Measurements from ENCODE around the gene GPR176. TPM values are rescaled to one million over a fixed set of nuclear protein-coding genes. Genes with fewer than 3 reads are reported as not detected.

GPR176 gene
- total RNA-seq, 2 experiments from 2014 or later = 0.09 to 0.14 TPM

- no peaks in the 10 kb centered on the region for H3K36me3 Mint-ChIP-seq
- POLR2A ChIA-PET = interaction anchor here (0.7 kb wide), 1 partner anchor 111 kb away, joined by 4 read pairs; no protein-coding TSS in a partner anchor
These were observed 121.7 kb downstream of the GPR176 start for GRCh38 chr15:39798382-39798781.

GRCh38 chr15:39797407-39797806, 122.7 kb downstream of the GPR176 start:
- Mint-ChIP-seq H3K27me3 (peaks cover 44% of the 10 kb centered on the region), H3K4me1 (no peaks in the 10 kb centered on the region), H3K9me3 (no peaks in the 10 kb centered on the region), H3K4me3 (no peak overlapping the region), H3K27ac (no peak overlapping the region), H3K36me3 (no peaks in the 10 kb centered on the region)
- POLR2A ChIA-PET = no interaction called here
- DNase-seq (no peak), ATAC-seq (ENCODE audit: low read depth) (no peak)

More at GRCh38 chr15:39798382-39798781, 121.7 kb downstream of the GPR176 start:
- ATAC-seq (ENCODE audit: low read depth) (no peak), DNase-seq (no peak)
- Mint-ChIP-seq H3K27me3 (peaks cover 38% of the 10 kb centered on the region), H3K4me3 (no peak overlapping the region), H3K4me1 (no peaks in the 10 kb centered on the region), H3K9me3 (no peaks in the 10 kb centered on the region), H3K27ac (no peak overlapping the region)

GRCh38 chr15:39796601-39797000, 123.5 kb downstream of the GPR176 start:
- ATAC-seq (ENCODE audit: low read depth) (no peak), DNase-seq (no peak)
- no peak overlapping the region for H3K4me3 Mint-ChIP-seq
- no peak overlapping the region for H3K27ac Mint-ChIP-seq
- H3K27me3 Mint-ChIP-seq = peaks cover 41% of the 10 kb centered on the region
- POLR2A ChIA-PET = no interaction called here
- no peaks in the 10 kb centered on the region for H3K4me1 Mint-ChIP-seq
- no peaks in the 10 kb centered on the region for H3K36me3 Mint-ChIP-seq
- H3K9me3 Mint-ChIP-seq = no peaks in the 10 kb centered on the region

- Mint-ChIP-seq H3K27me3 (peaks cover 41% of the 10 kb centered on the region), H3K27ac (no peak overlapping the region), H3K4me1 (no peaks in the 10 kb centered on the region), H3K36me3 (no peaks in the 10 kb centered on the region), H3K9me3 (no peaks in the 10 kb centered on the region), H3K4me3 (no peak overlapping the region)
- ATAC-seq (ENCODE audit: low read depth) (no peak), DNase-seq (no peak)
- POLR2A ChIA-PET = no interaction called here
These were observed 124.6 kb downstream of the GPR176 start for GRCh38 chr15:39795486-39795885.

- no peaks in the 10 kb centered on the region for H3K4me1 Mint-ChIP-seq
- no peaks in the 10 kb centered on the region for H3K9me3 Mint-ChIP-seq
- no peak for DNase-seq
- H3K36me3 Mint-ChIP-seq = no peaks in the 10 kb centered on the region
- H3K27me3 Mint-ChIP-seq = peaks cover 41% of the 10 kb centered on the region
- POLR2A ChIA-PET = no interaction called here
- ATAC-seq (ENCODE audit: low read depth) = no peak
- H3K4me3 Mint-ChIP-seq = no peak overlapping the region
- no peak overlapping the region for H3K27ac Mint-ChIP-seq
These were observed 125.1 kb downstream of the GPR176 start for GRCh38 chr15:39794954-39795353.

GRCh38 chr15:39793923-39794322, 126.1 kb downstream of the GPR176 start:
- Mint-ChIP-seq H3K27me3 (peaks cover 34% of the 10 kb centered on the region), H3K27ac (no peak overlapping the region), H3K4me3 (no peak overlapping the region), H3K36me3 (no peaks in the 10 kb centered on the region), H3K4me1 (no peaks in the 10 kb centered on the region), H3K9me3 (no peaks in the 10 kb centered on the region)
- DNase-seq = no peak
- POLR2A ChIA-PET = no interaction called here
- ATAC-seq (ENCODE audit: low read depth) = no peak

- DNase-seq (no peak), ATAC-seq (ENCODE audit: low read depth) (no peak)
- POLR2A ChIA-PET = interaction anchor here (0.6 kb wide), 1 partner anchor 889 kb away, joined by 4 read pairs; no protein-coding TSS in a partner anchor
- no peak overlapping the region for H3K4me3 Mint-ChIP-seq
- no peak overlapping the region for H3K27ac Mint-ChIP-seq
- H3K4me1 Mint-ChIP-seq = peaks cover 4% of the 10 kb centered on the region
- no peaks in the 10 kb centered on the region for H3K9me3 Mint-ChIP-seq
- no peaks in the 10 kb centered on the region for H3K36me3 Mint-ChIP-seq
- H3K27me3 Mint-ChIP-seq = peaks cover 34% of the 10 kb centered on the region
These were observed 127.2 kb downstream of the GPR176 start for GRCh38 chr15:39792844-39793335.

GRCh38 chr15:39792025-39792843, 127.8 kb downstream of the GPR176 start:
- POLR2A ChIA-PET = interaction anchor here (0.6 kb wide), 1 partner anchor 889 kb away, joined by 4 read pairs; no protein-coding TSS in a partner anchor
- H3K27ac Mint-ChIP-seq = no peak overlapping the region
- ATAC-seq (ENCODE audit: low read depth) (no peak), DNase-seq (no peak)
- peaks cover 30% of the 10 kb centered on the region for H3K27me3 Mint-ChIP-seq
- H3K4me1 Mint-ChIP-seq = peaks cover 4% of the 10 kb centered on the region
- no peaks in the 10 kb centered on the region for H3K9me3 Mint-ChIP-seq
- H3K36me3 Mint-ChIP-seq = no peaks in the 10 kb centered on the region
- H3K4me3 Mint-ChIP-seq = no peak overlapping the region

GRCh38 chr15:39789736-39790135, 130.3 kb downstream of the GPR176 start:
- Mint-ChIP-seq H3K4me1 (peaks cover 11% of the 10 kb centered on the region), H3K27me3 (peaks cover 16% of the 10 kb centered on the region), H3K4me3 (no peak overlapping the region), H3K36me3 (peaks cover 1% of the 10 kb centered on the region), H3K27ac (no peak overlapping the region), H3K9me3 (no peaks in the 10 kb centered on the region)
- no peak for DNase-seq
- POLR2A ChIA-PET = no interaction called here
- no peak for ATAC-seq (ENCODE audit: low read depth)

- DNase-seq (no peak), ATAC-seq (ENCODE audit: low read depth) (no peak)
- no peak overlapping the region for H3K4me3 Mint-ChIP-seq
- peaks cover 10% of the 10 kb centered on the region for H3K27me3 Mint-ChIP-seq
- H3K27ac Mint-ChIP-seq = no peak overlapping the region
- peaks cover 16% of the 10 kb centered on the region for H3K4me1 Mint-ChIP-seq
- POLR2A ChIA-PET = no interaction called here
- H3K9me3 Mint-ChIP-seq = no peaks in the 10 kb centered on the region
- peaks cover 1% of the 10 kb centered on the region for H3K36me3 Mint-ChIP-seq
These were observed 131.1 kb downstream of the GPR176 start for GRCh38 chr15:39788800-39789565.

GRCh38 chr15:39788108-39788507, 132.0 kb downstream of the GPR176 start:
- H3K4me1 Mint-ChIP-seq = peaks cover 22% of the 10 kb centered on the region

GRCh38 chr15:39787479-39787878, 132.6 kb downstream of the GPR176 start:
- Mint-ChIP-seq H3K4me1 (peaks cover 22% of the 10 kb centered on the region), H3K36me3 (peaks cover 1% of the 10 kb centered on the region), H3K27me3 (no peaks in the 10 kb centered on the region), H3K27ac (no peak overlapping the region), H3K4me3 (no peak overlapping the region), H3K9me3 (no peaks in the 10 kb centered on the region)
- no peak for DNase-seq
- POLR2A ChIA-PET = interaction anchor here (0.7 kb wide), 1 partner anchor 487 kb away, joined by 4 read pairs; no protein-coding TSS in a partner anchor
- ATAC-seq (ENCODE audit: low read depth) = no peak

More at GRCh38 chr15:39788108-39788507, 132.0 kb downstream of the GPR176 start:
- DNase-seq (no peak), ATAC-seq (ENCODE audit: low read depth) (no peak)
- Mint-ChIP-seq H3K27ac (no peak overlapping the region), H3K36me3 (peaks cover 1% of the 10 kb centered on the region), H3K4me3 (no peak overlapping the region), H3K9me3 (no peaks in the 10 kb centered on the region), H3K27me3 (peaks cover 6% of the 10 kb centered on the region)
- POLR2A ChIA-PET = no interaction called here

- H3K27me3 Mint-ChIP-seq = no peaks in the 10 kb centered on the region
- ATAC-seq (ENCODE audit: low read depth) = no peak
- H3K4me3 Mint-ChIP-seq = no peak overlapping the region
- POLR2A ChIA-PET = interaction anchor here (0.7 kb wide), 1 partner anchor 488 kb away, joined by 4 read pairs; no protein-coding TSS in a partner anchor
- no peak for DNase-seq
- no peaks in the 10 kb centered on the region for H3K9me3 Mint-ChIP-seq
- H3K36me3 Mint-ChIP-seq = peaks cover 1% of the 10 kb centered on the region
- no peak overlapping the region for H3K27ac Mint-ChIP-seq
- peaks cover 26% of the 10 kb centered on the region for H3K4me1 Mint-ChIP-seq
These were observed 133.5 kb downstream of the GPR176 start for GRCh38 chr15:39786447-39787056.

Data from activated naive CD8-positive, alpha-beta T cell treated with anti-CD3 and anti-CD28 coated beads, Interleukin-2, amount 10 ng/mL, durations not matched to agents 7 days and 5 days (primary cell).